Esophagus muscularis mucosa (tissue), 4 donors: ENCODE data around the gene ZNF83.

ENCODE experiments used
- EP300 ChIP-seq: sonication (generic); formaldehyde crosslinking; IDR thresholded peaks from one replicate; pipeline ENCODE4 v1.6.1; 2017; ENCODE audit warnings: antibody characterized with exemption
- POLR2A ChIP-seq: fragments of 450-650 bp; IDR thresholded peaks from one replicate; pipeline ENCODE4 v1.6.1; 2017; ENCODE audit warnings: antibody characterized with exemption, moderate library complexity, mild to moderate bottlenecking, low read depth
- POLR2AphosphoS5 ChIP-seq, 2 donors: sonication (generic); formaldehyde crosslinking; IDR thresholded peaks; one replicate each; pipeline ENCODE4 v1.6.1; 2017; ENCODE audit warnings: antibody characterized with exemption in 2 of 2
- TF ChIP-seq, protein P1 (sequence below), 3 experiments: fragments of 200-600 bp in 2 of 3; fragments of 450-650 bp in 1 of 3; sonication (generic) in 2 of 3; IDR thresholded peaks; one replicate each; pipeline ENCODE4 v1.5.1; 2017 to 2019; ENCODE audit warnings: antibody characterized with exemption in 3 of 3, mild to moderate bottlenecking in 2 of 3, moderate library complexity in 1 of 3

DNA sequence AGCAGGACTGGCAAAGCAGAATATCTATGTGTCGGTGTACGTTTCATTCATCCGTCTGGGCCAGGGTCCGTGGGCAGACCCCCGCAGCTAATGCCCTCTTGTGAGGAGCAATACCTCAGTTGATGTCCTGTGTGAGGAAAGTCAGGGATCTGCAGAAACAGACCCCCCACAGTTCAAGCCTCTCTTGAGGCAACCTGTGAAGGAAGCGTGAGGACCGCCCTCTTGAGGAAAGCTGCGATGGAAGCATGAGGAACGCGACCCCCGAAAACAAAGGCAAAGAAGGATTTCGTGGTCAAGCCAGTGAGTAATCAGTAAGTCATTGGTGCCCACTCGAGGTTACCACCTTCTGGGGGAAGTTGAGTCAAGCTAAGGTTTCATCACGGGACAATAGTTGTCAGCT is 20.9 kb upstream of the ZNF83 start:
- TF ChIP-seq EP300 = no peak
- TF ChIP-seq, protein P1, sequence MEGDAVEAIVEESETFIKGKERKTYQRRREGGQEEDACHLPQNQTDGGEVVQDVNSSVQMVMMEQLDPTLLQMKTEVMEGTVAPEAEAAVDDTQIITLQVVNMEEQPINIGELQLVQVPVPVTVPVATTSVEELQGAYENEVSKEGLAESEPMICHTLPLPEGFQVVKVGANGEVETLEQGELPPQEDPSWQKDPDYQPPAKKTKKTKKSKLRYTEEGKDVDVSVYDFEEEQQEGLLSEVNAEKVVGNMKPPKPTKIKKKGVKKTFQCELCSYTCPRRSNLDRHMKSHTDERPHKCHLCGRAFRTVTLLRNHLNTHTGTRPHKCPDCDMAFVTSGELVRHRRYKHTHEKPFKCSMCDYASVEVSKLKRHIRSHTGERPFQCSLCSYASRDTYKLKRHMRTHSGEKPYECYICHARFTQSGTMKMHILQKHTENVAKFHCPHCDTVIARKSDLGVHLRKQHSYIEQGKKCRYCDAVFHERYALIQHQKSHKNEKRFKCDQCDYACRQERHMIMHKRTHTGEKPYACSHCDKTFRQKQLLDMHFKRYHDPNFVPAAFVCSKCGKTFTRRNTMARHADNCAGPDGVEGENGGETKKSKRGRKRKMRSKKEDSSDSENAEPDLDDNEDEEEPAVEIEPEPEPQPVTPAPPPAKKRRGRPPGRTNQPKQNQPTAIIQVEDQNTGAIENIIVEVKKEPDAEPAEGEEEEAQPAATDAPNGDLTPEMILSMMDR (IDR thresholded peaks at IDR 0.05) = no peak
- no peak for TF ChIP-seq POLR2A
- TF ChIP-seq POLR2AphosphoS5 (IDR thresholded peaks at IDR 0.05) = no peak
